K562 (cell line): ENCODE data around the gene SDHC. TPM values are rescaled to one million over a fixed set of nuclear protein-coding genes. Genes with fewer than 3 reads are reported as not detected.
"Not testable (repeated sequence)": the region's sequence is repeated elsewhere in the genome, so short reads cannot be mapped to it uniquely, and the experiment has no call there.

ENCODE experiments used
- ATAC-seq: fragments of 200-7000 bp; cut with Tn5 transposase; 3 replicates; pipeline ENCODE4 v1.9.1; 2020; ENCODE audit warnings: moderate library complexity
- BruUV-seq: library from RNA; stranded (reverse); fragments of 400-500 nt; replicated peaks from 2 replicates; lab custom pipeline; 2021; lab: Mats Ljungman, UMichigan
- CTCF ChIA-PET: fragments of 300-600 bp; formaldehyde crosslinking; extraction: SDS; loops from one replicate; lab custom pipeline; 2021; ENCODE audit warnings: low intra/inter-chr PET ratio; lab: Yijun Ruan, JAX
- POLR2A ChIA-PET: fragments of 300-600, 350-650 bp; sonication (Branson Sonifier 250); formaldehyde crosslinking; extraction: SDS; loops from one replicate; lab custom pipeline; 2021; ENCODE audit warnings: antibody characterized with exemption, inconsistent platforms; lab: Yijun Ruan, JAX
- DNase-seq, 4 experiments: peaks; one replicate each; pipeline versions ENCODE4 v3.0.0 to v3.0.0-alpha.2; 2011 to 2018; ENCODE audit warnings: low spot score in 3 of 4, mixed read lengths in 3 of 4; ENCODE audit errors: extremely low read depth in 1 of 4
- FAIRE-seq: peaks from 2 replicates; lab custom pipeline; 2011; peaks lifted over from hg19 to GRCh38; lab: Jason Lieb, UNC
- H2AFZ ChIP-seq: 2 replicates; pipeline ENCODE4 v1.6.0; 2011; ENCODE audit warnings: low read depth, low read length, control low read depth, inconsistent platforms
- H3K27ac ChIP-seq: fragments of 200-600 bp; 3 replicates; pipeline ENCODE4 v1.8.0; 2011; ENCODE audit warnings: low read depth, mild to moderate bottlenecking, control low read depth, inconsistent platforms, low read length, moderate library complexity, mixed read lengths; ENCODE audit errors: extremely low read depth
- H3K27me3 ChIP-seq, 2 experiments: fragments of 300-600 bp in 1 of 2; 2 replicates in 1 of 2; 3 replicates in 1 of 2; pipeline versions ENCODE4 v1.6.0 to v1.8.0; 2011; ENCODE audit warnings: inconsistent platforms in 2 of 2, low read length in 2 of 2, mild to moderate bottlenecking in 1 of 2, mixed read lengths in 1 of 2, moderate library complexity in 1 of 2; ENCODE audit not compliant: control insufficient read depth in 2 of 2, insufficient read depth in 2 of 2
- H3K36me3 ChIP-seq: fragments of 300-600 bp; 3 replicates; pipeline ENCODE4 v1.8.0; 2011; ENCODE audit warnings: mild to moderate bottlenecking, low read length, inconsistent platforms; ENCODE audit not compliant: control insufficient read depth, insufficient read depth
- H3K4me1 ChIP-seq, 2 experiments: fragments of 200-600 bp in 1 of 2; replicated peaks in 1 of 2; 2 replicates in 1 of 2; 3 replicates in 1 of 2; pipeline versions ENCODE4 v1.5.1 to v1.8.0; 2011; ENCODE audit warnings: inconsistent platforms in 2 of 2, low read length in 2 of 2, mild to moderate bottlenecking in 1 of 2, mixed read lengths in 1 of 2, moderate library complexity in 1 of 2; ENCODE audit not compliant: control insufficient read depth in 2 of 2, insufficient read depth in 2 of 2
- H3K4me2 ChIP-seq: 2 replicates; pipeline ENCODE4 v1.6.1; 2011; ENCODE audit warnings: low read length, control low read depth, inconsistent platforms, mixed read lengths; ENCODE audit not compliant: insufficient read depth
- H3K4me3 ChIP-seq: fragments of 200-600 bp; sonication (generic), shearing (Covaris generic); 2 replicates; pipeline ENCODE4 v1.5.1; 2016; ENCODE audit warnings: control low read depth, inconsistent platforms
- H3K79me2 ChIP-seq: fragments of 200-600 bp; 3 replicates; pipeline ENCODE4 v1.8.0; 2011; ENCODE audit warnings: low read length, inconsistent platforms; ENCODE audit not compliant: control insufficient read depth, insufficient read depth
- H3K9ac ChIP-seq, 2 experiments: 2 replicates each; pipeline versions ENCODE4 v1.6.0 to v1.6.1; 2011; ENCODE audit warnings: low read depth in 2 of 2, low read length in 2 of 2, control low read depth in 1 of 2, inconsistent platforms in 1 of 2, mild to moderate bottlenecking in 1 of 2, mixed read lengths in 1 of 2; ENCODE audit not compliant: insufficient read depth in 1 of 2
- H3K9me1 ChIP-seq: one replicate; pipeline ENCODE4 v1.6.0; 2011; ENCODE audit warnings: inconsistent platforms, mild to moderate bottlenecking, low read length, moderate library complexity; ENCODE audit not compliant: control insufficient read depth, insufficient read depth
- H3K9me3 ChIP-seq: replicated peaks from 2 replicates; pipeline ENCODE4 v1.5.1; 2011; ENCODE audit warnings: low read depth, low read length, inconsistent platforms; ENCODE audit not compliant: control insufficient read depth, insufficient read depth
- H4K20me1 ChIP-seq: replicated peaks from 2 replicates; pipeline ENCODE4 v1.6.1; 2011; ENCODE audit warnings: low read length, inconsistent platforms, mixed read lengths; ENCODE audit not compliant: control insufficient read depth, insufficient read depth
- RNF2 ChIP-seq: sonication (generic); IDR thresholded peaks from 2 replicates; pipeline ENCODE4 v1.6.1; 2016
- WGBS: fragments of 100-300 bp; shearing (Covaris generic); methylation state at CpG from one replicate; pipeline ENCODE4 v1.1.6; 2016; ENCODE audit warnings: low coverage, mixed read lengths; ENCODE audit not compliant: insufficient coverage; ENCODE audit errors: missing lambda C conversion rate; 5-methylcytosine and 5-hydroxymethylcytosine counted together
- in situ Hi-C: fragments of 300-500 bp; cut with MboI; formaldehyde crosslinking; loops from 4 replicates; pipeline ENCODE4 v1.15.0; 2018; ENCODE audit warnings: inconsistent platforms, mixed read lengths
- intact Hi-C: fragments of 100-400 bp; cut with micrococcal nuclease; formaldehyde crosslinking; loops from 2 replicates; pipeline ENCODE4 v1.14.2; 2022
- polyA plus RNA-seq, 8 experiments: library from polyadenylated mRNA; depleted of rRNA in 4 of 8; stranded (reverse) in 5 of 8; unstranded in 3 of 8; fragments of >200 nt; fragmentation: Nextera tagmentation in 2 of 8; fragmentation: Illumina TruSeq in 1 of 8; extraction: Ambion mirVana in 2 of 8; extraction: Trizol in 1 of 8; gene quantifications; 2 replicates each; pipeline versions ENCODE4 v1.2.1 to v1.2.3, GENCODE V29; 2011 to 2014; ENCODE audit warnings: inconsistent platforms in 1 of 8, missing spikeins in 1 of 8
- total RNA-seq, 7 experiments: library from RNA; depleted of rRNA in 6 of 7; stranded (reverse); fragments of >200 nt in 6 of 7; fragmentation: Illumina TruSeq in 2 of 7; extraction: Trizol in 2 of 7; gene quantifications; 2 replicates each; pipeline versions ENCODE4 v1.2.1 to v1.2.3, GENCODE V29; 2011 to 2021; ENCODE audit warnings: low replicate concordance in 1 of 7
- TF ChIP-seq, protein P1 (sequence below): fragments of 150-350 bp; conservative IDR thresholded peaks from 2 replicates; pipeline ENCODE4 v1.6.1; 2014; ENCODE audit warnings: low read length

The SDHC gene
- total and polyA plus RNA-seq, 9 of the 15 experiments (the other 6 are each of a cell fraction or from before 2014, with no cell fraction given), result 7.7 to 309 (median 174) TPM

DNA sequence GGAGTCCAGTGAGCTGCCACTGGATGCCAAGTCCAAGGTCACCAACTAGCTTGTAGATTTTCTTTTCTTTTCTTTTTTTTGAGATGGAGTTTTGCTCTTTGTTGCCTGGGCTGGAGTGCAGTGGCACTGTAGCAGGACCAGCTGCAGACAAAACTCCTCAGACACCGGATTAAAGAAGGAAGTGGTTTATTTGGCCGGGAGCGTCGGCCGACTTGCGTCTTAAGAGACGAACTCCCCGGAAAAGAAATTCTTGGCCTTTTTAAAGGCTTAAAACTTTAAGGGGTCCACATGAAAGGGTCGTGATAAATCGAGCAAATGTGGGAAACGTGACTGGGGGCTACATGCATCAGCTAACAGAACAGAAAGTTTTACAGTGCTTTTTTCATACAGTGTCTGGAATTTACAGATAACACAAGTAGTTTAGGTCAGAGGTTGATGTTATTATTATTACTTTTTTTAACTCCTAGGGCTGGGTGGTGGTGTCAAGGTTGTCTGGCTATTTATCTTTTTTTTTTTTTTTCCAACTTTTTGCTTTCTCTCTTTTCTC is 89.9 kb downstream of the SDHC start (continued):
- TF ChIP-seq, protein P1, sequence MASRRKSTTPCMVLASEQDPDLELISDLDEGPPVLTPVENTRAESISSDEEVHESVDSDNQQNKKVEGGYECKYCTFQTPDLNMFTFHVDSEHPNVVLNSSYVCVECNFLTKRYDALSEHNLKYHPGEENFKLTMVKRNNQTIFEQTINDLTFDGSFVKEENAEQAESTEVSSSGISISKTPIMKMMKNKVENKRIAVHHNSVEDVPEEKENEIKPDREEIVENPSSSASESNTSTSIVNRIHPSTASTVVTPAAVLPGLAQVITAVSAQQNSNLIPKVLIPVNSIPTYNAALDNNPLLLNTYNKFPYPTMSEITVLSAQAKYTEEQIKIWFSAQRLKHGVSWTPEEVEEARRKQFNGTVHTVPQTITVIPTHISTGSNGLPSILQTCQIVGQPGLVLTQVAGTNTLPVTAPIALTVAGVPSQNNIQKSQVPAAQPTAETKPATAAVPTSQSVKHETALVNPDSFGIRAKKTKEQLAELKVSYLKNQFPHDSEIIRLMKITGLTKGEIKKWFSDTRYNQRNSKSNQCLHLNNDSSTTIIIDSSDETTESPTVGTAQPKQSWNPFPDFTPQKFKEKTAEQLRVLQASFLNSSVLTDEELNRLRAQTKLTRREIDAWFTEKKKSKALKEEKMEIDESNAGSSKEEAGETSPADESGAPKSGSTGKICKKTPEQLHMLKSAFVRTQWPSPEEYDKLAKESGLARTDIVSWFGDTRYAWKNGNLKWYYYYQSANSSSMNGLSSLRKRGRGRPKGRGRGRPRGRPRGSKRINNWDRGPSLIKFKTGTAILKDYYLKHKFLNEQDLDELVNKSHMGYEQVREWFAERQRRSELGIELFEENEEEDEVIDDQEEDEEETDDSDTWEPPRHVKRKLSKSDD, result no peak
- no peak for TF ChIP-seq RNF2

DNA sequence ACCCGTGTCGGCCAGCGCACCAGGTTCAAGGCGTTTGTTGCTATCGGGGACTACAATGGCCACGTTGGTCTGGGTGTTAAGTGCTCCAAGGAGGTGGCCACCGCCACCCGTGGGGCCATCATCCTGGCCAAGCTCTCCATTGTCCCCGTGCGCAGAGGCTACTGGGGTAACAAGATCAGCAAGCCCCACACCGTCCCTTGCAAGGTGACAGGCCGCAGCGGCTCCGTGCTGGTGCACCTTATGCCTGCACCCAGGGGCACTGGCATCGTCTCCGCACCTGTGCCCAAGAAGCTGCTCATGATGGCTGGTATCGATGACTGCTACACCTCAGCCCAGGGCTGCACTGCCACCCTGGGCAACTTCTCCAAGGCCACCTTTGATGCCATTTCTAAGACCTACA is 92.4 kb downstream of the SDHC start:
- in situ Hi-C loops, DNase-seq, H3K4me3 ChIP-seq, intact Hi-C loops, H2AFZ ChIP-seq, BruUV-seq, H3K27ac ChIP-seq, FAIRE-seq, H3K79me2 ChIP-seq, CTCF ChIA-PET, H3K27me3 ChIP-seq, H3K9me1 ChIP-seq, H3K36me3 ChIP-seq, H4K20me1 ChIP-seq, H3K4me2 ChIP-seq, ATAC-seq, H3K9me3 ChIP-seq, H3K9ac ChIP-seq: not testable (repeated sequence)
- 93% methylated on average over 11 of the region's 17 CpGs for WGBS
- peaks cover 15 to 25% of the 10 kb centered on the region in 2 experiments; a peak in 4 of 5 replicates for H3K4me1 ChIP-seq
- POLR2A ChIA-PET, result interaction anchor here (0.6 to 1.1 kb wide), 2 partner anchors 15 to 95 kb away, joined by 3 to 4 read pairs; no protein-coding TSS in a partner anchor
